GM12891 (cell line): Measurements from ENCODE around the gene GPAT2.
"Not testable (repeated sequence)": the region's sequence is repeated elsewhere in the genome, so short reads cannot be mapped to it uniquely, and the experiment has no call there.

ENCODE experiments used
- POLR2A ChIP-seq: IDR thresholded peaks from 2 replicates; pipeline ENCODE4 v1.6.1; 2011; ENCODE audit warnings: low read depth, low read length, control low read depth
- POLR2AphosphoS5 ChIP-seq: IDR thresholded peaks from 2 replicates; pipeline ENCODE4 v1.6.1; 2011; ENCODE audit warnings: low read depth, low read length, control low read depth
- POU2F2 ChIP-seq: IDR thresholded peaks from 2 replicates; pipeline ENCODE4 v1.6.1; 2011; ENCODE audit warnings: low read depth, mild to moderate bottlenecking, control low read depth, low read length, moderate library complexity
- SPI1 ChIP-seq: IDR thresholded peaks from 2 replicates; pipeline ENCODE4 v1.6.1; 2011; ENCODE audit warnings: low read depth, low read length, control low read depth
- TAF1 ChIP-seq: IDR thresholded peaks from 2 replicates; pipeline ENCODE4 v1.6.1; 2011; ENCODE audit warnings: low read depth, low read length, control low read depth

DNA sequence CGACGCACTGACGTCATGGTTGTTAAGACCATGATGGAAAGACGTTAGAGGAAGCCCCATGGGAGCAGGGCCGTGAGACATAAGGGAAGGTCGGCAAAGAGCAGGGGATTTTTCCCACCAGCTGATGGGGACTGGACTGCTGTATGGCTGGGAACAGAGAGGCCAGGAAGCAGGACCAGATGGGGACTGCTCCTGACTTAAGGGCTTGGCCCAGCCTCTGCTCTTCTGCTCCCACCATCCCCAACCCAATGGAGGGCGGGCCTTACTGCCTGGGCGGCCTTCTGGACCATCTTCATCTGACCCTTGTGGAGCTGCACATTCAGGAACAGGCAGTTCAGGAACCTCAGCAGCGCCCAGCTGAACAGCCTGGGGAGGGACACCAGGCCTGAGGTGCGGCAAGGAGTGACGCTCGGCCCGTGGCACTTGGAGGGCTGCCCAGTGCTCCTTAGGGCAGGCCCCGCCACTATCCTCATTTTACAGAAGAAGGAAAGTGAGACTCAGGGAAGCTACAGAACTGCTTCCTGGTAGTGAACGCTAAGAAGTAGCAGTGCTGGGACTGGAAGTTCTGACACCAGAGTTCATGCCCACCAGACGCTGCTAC is 6.9 kb downstream of the GPAT2 start:
- TF ChIP-seq POLR2A, TAF1, SPI1, POU2F2, POLR2AphosphoS5: not testable (repeated sequence)
